ENCODE results near the gene C21orf91. TPM values are rescaled to one million over a fixed set of nuclear protein-coding genes. Genes with fewer than 3 reads are reported as not detected.

Gene C21orf91
- 1.5 TPM for polyA plus RNA-seq (2012; ENCODE audit: insufficient read length, low read depth)

DNA sequence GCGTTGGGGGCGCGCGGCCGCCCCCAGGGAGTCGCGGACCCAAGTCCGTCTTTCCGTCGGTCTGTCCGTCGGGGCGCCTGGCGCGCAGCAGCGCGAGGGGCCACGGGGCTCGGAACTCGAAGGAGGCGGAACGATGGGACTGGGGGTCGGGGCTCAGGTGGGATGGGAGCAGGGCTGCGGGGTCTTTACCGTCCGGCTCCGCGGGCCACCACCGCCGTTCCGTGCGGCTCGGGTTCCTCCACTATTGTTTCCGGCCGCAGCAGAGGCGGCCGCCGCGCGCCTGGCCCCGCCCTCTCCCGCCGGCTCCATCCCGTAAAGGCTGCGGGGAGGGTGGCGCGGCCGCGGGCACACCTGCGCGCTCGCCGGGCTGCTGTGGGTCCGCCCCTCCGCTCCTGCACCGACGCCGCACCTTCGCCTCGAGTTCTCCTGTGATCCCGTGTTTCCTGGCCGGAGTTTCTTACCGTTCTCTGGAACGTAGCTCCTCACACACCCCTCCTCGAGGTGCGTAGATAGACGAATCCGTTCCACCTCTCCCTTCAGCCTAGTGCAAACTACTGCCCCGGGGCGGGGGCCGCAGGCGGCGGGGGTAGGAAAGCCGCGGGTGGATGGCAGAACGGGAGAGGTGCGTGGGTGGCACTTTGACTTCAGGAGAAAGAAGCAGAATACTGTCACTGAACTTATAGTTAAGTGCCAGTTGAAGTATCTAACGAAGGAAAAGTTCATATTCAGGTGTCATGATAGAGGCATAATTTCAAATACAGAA, at the start of gene C21orf91:
Gene C21orf91 (minus strand): TSS at position 243 of the 763 bp plus-strand sequence. CDS start 1,038 bp downstream, outside the sequence.
- TF ChIP-seq POLR2AphosphoS5 (IDR thresholded peaks at IDR 0.05; ENCODE audit: low read depth, low read length), result peak; percentile 66
- TF ChIP-seq, protein P1, sequence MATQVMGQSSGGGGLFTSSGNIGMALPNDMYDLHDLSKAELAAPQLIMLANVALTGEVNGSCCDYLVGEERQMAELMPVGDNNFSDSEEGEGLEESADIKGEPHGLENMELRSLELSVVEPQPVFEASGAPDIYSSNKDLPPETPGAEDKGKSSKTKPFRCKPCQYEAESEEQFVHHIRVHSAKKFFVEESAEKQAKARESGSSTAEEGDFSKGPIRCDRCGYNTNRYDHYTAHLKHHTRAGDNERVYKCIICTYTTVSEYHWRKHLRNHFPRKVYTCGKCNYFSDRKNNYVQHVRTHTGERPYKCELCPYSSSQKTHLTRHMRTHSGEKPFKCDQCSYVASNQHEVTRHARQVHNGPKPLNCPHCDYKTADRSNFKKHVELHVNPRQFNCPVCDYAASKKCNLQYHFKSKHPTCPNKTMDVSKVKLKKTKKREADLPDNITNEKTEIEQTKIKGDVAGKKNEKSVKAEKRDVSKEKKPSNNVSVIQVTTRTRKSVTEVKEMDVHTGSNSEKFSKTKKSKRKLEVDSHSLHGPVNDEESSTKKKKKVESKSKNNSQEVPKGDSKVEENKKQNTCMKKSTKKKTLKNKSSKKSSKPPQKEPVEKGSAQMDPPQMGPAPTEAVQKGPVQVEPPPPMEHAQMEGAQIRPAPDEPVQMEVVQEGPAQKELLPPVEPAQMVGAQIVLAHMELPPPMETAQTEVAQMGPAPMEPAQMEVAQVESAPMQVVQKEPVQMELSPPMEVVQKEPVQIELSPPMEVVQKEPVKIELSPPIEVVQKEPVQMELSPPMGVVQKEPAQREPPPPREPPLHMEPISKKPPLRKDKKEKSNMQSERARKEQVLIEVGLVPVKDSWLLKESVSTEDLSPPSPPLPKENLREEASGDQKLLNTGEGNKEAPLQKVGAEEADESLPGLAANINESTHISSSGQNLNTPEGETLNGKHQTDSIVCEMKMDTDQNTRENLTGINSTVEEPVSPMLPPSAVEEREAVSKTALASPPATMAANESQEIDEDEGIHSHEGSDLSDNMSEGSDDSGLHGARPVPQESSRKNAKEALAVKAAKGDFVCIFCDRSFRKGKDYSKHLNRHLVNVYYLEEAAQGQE (IDR thresholded peaks at IDR 0.05; ENCODE audit: insufficient read depth in 1 of 2, low read depth in 2 of 2, low read length in 2 of 2), result no peak
- TF ChIP-seq TAF1 (IDR thresholded peaks at IDR 0.05; ENCODE audit: borderline replicate concordance, insufficient read depth, low read length), result peak; percentile 84
- no peak for TF ChIP-seq SIN3A (IDR thresholded peaks at IDR 0.05; ENCODE audit: borderline replicate concordance, insufficient read depth, low read length)
- TF ChIP-seq FOXP2 (optimal IDR thresholded peaks at IDR 0.05; ENCODE audit: borderline replicate concordance, extremely low read depth, extremely low read length, insufficient read depth), result no peak

DNA sequence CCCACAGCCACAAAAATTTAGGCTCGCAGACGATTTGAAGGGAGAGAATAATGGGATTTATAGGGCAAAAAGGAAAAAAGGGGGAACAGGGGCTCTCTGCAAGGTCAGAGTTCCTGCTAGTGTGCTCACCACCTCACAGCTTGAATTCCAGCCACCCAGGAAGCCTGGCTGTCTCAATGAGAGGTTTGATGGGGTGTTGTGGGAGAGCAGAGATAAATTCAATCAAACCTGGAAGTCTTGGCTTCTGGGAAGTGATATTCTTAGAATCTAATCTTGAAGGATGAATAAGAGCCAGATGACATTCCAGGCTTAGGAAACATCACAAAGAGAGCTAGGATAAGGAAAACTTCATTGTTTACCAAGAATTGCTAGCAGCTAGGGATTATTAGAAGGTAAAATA, 47.4 kb upstream of the C21orf91 start:
- TF ChIP-seq, protein P1 (IDR thresholded peaks at IDR 0.05; ENCODE audit: insufficient read depth in 1 of 2, low read depth in 2 of 2, low read length in 2 of 2), result no peak
- TF ChIP-seq TAF1 (IDR thresholded peaks at IDR 0.05; ENCODE audit: borderline replicate concordance, insufficient read depth, low read length) (no peak), POLR2AphosphoS5 (IDR thresholded peaks at IDR 0.05; ENCODE audit: low read depth, low read length) (no peak), FOXP2 (optimal IDR thresholded peaks at IDR 0.05; ENCODE audit: borderline replicate concordance, extremely low read depth, extremely low read length, insufficient read depth) (no peak), SIN3A (IDR thresholded peaks at IDR 0.05; ENCODE audit: borderline replicate concordance, insufficient read depth, low read length) (no peak)

DNA sequence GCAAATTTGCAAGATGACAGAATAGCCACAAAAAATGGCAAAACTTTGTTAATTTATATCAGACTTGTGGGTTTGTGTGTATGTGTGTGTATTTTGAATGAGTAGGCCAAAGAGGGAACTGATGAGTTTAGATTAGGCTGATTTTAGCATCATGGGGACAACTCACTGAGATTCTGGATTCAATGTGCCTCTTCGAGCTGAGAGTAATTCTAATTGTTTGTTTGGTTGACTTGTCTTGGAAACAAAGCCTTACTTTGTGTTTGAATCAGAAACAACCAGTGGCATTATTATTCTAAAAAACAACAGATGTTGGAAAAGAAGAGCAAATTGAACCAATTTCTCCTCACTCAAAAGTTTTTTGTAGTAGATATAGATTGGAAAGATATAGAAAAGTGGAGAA, 40.5 kb upstream of the C21orf91 start:
- TF ChIP-seq, protein P1 (IDR thresholded peaks at IDR 0.05; ENCODE audit: insufficient read depth in 1 of 2, low read depth in 2 of 2, low read length in 2 of 2), result no peak
- no peak for TF ChIP-seq TAF1 (IDR thresholded peaks at IDR 0.05; ENCODE audit: borderline replicate concordance, insufficient read depth, low read length)
- no peak for TF ChIP-seq FOXP2 (optimal IDR thresholded peaks at IDR 0.05; ENCODE audit: borderline replicate concordance, extremely low read depth, extremely low read length, insufficient read depth)
- no peak for TF ChIP-seq SIN3A (IDR thresholded peaks at IDR 0.05; ENCODE audit: borderline replicate concordance, insufficient read depth, low read length)
- no peak for TF ChIP-seq POLR2AphosphoS5 (IDR thresholded peaks at IDR 0.05; ENCODE audit: low read depth, low read length)

DNA sequence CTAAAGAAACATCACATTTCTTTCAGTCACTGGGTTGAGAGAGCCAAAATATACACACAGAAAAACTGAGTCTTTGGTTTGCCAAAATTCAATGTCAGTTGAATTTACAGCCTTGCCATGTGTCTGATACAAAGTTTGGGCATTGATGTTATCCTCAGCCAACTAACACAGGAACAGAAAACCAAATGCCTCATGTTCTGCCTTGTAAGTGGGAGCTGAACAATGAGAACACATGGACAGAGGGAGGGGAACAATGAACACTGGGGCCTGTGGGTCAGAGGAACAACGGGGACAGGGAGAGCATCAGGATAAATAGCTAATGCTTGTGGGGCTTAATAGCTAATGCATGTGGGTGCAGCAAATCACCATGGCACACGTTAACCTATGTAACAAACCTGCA, 39.6 kb upstream of the C21orf91 start:
- TF ChIP-seq, protein P1 (IDR thresholded peaks at IDR 0.05; ENCODE audit: insufficient read depth in 1 of 2, low read depth in 2 of 2, low read length in 2 of 2), result no peak
- no peak for TF ChIP-seq POLR2AphosphoS5 (IDR thresholded peaks at IDR 0.05; ENCODE audit: low read depth, low read length)
